ENCODE results near the gene PDZD8. TPM values are rescaled to one million over a fixed set of nuclear protein-coding genes. Genes with fewer than 3 reads are reported as not detected.

The PDZD8 gene
- polyA plus RNA-seq, 2 of the 4 experiments (the other 2 are of a cell fraction): 27.4 to 76.7 TPM

DNA sequence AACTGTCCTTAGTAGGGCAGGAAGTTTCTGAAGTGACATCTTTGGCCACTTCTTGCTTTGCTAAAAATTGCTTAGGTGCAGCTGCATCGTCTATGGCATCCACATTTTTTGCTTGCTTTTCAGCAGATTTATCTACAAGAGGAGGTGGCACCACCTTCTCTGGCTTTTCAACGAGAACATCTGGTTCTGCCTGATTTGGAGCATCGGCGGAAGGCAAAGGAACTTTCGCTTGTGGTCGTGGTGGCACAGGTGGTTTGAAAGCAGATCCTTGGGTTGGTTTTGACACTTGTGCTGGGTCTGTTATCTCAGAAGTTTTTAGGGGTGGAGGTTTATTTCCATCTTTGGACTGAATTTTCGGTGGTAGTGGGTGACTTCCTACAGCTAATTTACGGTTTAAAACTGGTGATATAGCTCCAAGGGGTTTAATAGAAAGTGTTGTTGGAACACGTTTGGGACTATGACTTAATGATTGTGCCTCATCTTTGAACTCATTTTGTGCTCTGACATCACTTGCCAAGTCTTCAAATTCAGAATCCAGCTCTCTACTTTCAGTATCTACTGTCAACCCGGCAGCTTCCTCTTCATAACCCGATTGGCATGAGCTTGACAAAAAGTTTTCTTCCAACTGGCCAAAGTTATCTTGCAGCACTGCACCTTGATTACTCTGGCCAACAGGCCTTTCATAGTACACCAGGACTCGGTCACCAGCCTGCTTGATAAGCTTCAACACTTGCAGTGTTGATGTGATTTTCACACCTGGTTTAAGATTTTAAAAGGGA, 90.3 kb downstream of the PDZD8 start:
- ATAC-seq (no peak), FAIRE-seq (no peak), DNase-seq (ENCODE audit: low read depth in 1 of 2, low spot score in 1 of 2) (no peak)
- H3K27ac ChIP-seq: no peak overlapping the region
- H3K4me3 ChIP-seq: no peak overlapping the region
- no peak overlapping the region for H3K4me2 ChIP-seq
- TF ChIP-seq, protein P1, sequence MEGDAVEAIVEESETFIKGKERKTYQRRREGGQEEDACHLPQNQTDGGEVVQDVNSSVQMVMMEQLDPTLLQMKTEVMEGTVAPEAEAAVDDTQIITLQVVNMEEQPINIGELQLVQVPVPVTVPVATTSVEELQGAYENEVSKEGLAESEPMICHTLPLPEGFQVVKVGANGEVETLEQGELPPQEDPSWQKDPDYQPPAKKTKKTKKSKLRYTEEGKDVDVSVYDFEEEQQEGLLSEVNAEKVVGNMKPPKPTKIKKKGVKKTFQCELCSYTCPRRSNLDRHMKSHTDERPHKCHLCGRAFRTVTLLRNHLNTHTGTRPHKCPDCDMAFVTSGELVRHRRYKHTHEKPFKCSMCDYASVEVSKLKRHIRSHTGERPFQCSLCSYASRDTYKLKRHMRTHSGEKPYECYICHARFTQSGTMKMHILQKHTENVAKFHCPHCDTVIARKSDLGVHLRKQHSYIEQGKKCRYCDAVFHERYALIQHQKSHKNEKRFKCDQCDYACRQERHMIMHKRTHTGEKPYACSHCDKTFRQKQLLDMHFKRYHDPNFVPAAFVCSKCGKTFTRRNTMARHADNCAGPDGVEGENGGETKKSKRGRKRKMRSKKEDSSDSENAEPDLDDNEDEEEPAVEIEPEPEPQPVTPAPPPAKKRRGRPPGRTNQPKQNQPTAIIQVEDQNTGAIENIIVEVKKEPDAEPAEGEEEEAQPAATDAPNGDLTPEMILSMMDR (IDR thresholded peaks at IDR 0.05): no peak
- TF ChIP-seq TFCP2L1 (CRISPR knock-in tag; IDR thresholded peaks at IDR 0.05) (no peak), RCOR1 (IDR thresholded peaks at IDR 0.05; ENCODE audit: low read depth, low read length) (no peak), FOXS1 (CRISPR knock-in tag; IDR thresholded peaks at IDR 0.05) (no peak), MAFK (IDR thresholded peaks at IDR 0.05; ENCODE audit: partially characterized antibody) (no peak), EP300 (IDR thresholded peaks at IDR 0.05) (no peak), HOXA7 (CRISPR knock-in tag; IDR thresholded peaks at IDR 0.05) (no peak), RFX5 (IDR thresholded peaks at IDR 0.05) (no peak), SREBF2 (IDR thresholded peaks at IDR 0.05) (no peak), JUNB (IDR thresholded peaks at IDR 0.05) (no peak), POLR2A (IDR thresholded peaks at IDR 0.05; ENCODE audit: low read length) (no peak), ESRRA (IDR thresholded peaks at IDR 0.05; ENCODE audit: borderline replicate concordance, low read length) (no peak), RARB (CRISPR knock-in tag; IDR thresholded peaks at IDR 0.05) (no peak), ZNF302 (CRISPR knock-in tag; IDR thresholded peaks at IDR 0.05) (no peak), CHD2 (IDR thresholded peaks at IDR 0.05; ENCODE audit: low read length, partially characterized antibody) (no peak), POLR2AphosphoS2 (conservative IDR thresholded peaks at IDR 0.05; ENCODE audit: low read length) (no peak), PHF8 (IDR thresholded peaks at IDR 0.05; ENCODE audit: borderline replicate concordance, low read depth) (no peak), RNF2 (IDR thresholded peaks at IDR 0.05; ENCODE audit: borderline replicate concordance, low read depth) (no peak)
- TF ChIP-seq, protein P2, sequence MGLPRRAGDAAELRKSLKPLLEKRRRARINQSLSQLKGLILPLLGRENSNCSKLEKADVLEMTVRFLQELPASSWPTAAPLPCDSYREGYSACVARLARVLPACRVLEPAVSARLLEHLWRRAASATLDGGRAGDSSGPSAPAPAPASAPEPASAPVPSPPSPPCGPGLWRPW (IDR thresholded peaks at IDR 0.05): no peak
- CTCF ChIA-PET: interaction anchor here (0.9 to 7.0 kb wide), 5 partner anchors 9 to 146 kb away, joined by 3 to 38 read pairs (median 4); no protein-coding TSS in a partner anchor
- H3K4me1 ChIP-seq: no peaks in the 10 kb centered on the region
- WGBS (ENCODE audit: missing lambda C conversion rate): 88% methylated on average over 12 of the region's 12 CpGs
- H3K9me3 ChIP-seq: no peaks in the 10 kb centered on the region
- POLR2A ChIA-PET: no interaction called here

DNA sequence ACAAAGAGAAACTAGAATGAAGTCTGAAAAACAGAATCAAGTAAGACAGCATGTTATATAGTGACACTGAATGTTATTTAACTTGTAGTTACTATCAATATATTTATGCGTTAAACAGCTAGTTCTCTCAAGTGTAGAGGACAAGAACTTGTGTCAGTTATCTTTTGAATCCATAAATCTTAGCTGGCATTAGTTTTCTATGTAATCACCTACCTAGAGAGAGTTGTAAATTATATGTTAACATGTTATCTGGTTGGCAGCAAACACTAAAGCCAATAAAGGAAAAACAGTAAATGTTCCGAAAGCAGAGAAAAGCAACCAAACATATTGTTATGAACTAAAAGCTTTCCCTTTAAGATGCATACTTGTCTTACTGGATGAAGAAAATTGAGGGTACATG, 97.6 kb downstream of the PDZD8 start:
- no peak for DNase-seq (ENCODE audit: low read depth in 1 of 2, low spot score in 1 of 2)
- Histone ChIP-seq H3K4me2 (no peak overlapping the region), H3K4me3 (no peak overlapping the region), H3K4me1 (no peaks in the 10 kb centered on the region), H3K27ac (no peak overlapping the region), H3K9me3 (no peaks in the 10 kb centered on the region)
- WGBS (ENCODE audit: missing lambda C conversion rate): 94% methylated on average over 2 of the region's 2 CpGs
- CTCF ChIA-PET: interaction anchor here (1.2 to 3.7 kb wide), 4 partner anchors 9 to 61 kb away, joined by 3 to 13 read pairs (median 4); no protein-coding TSS in a partner anchor
- ATAC-seq: no peak
- FAIRE-seq: peak; percentile 46
- POLR2A ChIA-PET: no interaction called here
- no peak for TF ChIP-seq ZFP36 (IDR thresholded peaks at IDR 0.05; ENCODE audit: borderline replicate concordance, partially characterized antibody)
- no peak for TF ChIP-seq EHMT2 (IDR thresholded peaks at IDR 0.05; ENCODE audit: low read depth)

DNA sequence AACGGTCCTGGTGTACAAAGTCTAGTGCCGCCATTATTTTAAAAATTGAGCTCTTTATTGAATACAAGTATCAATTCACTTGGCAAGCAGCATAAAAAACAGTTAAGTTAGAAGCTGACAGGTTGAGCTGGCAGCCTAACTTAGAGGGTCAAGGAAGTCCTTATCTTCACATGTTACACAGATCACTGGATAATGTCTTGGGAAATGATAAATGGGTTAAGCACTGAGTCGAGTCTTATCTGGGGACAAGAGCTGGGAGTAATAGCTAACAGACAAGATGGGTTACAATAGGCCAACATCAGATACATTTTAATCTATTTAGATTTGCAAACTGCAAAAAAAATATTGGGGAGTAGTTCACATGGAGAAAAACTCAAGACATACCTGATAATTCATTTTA, 100.1 kb downstream of the PDZD8 start:
- FAIRE-seq (no peak), ATAC-seq (no peak), DNase-seq (ENCODE audit: low read depth in 1 of 2, low spot score in 1 of 2) (no peak)
- Histone ChIP-seq H3K4me3 (no peak overlapping the region), H3K9me3 (no peaks in the 10 kb centered on the region), H3K27ac (no peak overlapping the region), H3K4me1 (peaks cover 10% of the 10 kb centered on the region), H3K4me2 (no peak overlapping the region)
- POLR2A ChIA-PET: no interaction called here
- TF ChIP-seq BHLHE40 (IDR thresholded peaks at IDR 0.05; ENCODE audit: low read depth, low read length) (no peak), TFCP2L1 (CRISPR knock-in tag; IDR thresholded peaks at IDR 0.05) (no peak), GATA3 (IDR thresholded peaks at IDR 0.05; ENCODE audit: borderline replicate concordance) (no peak), NFE2L2 (conservative IDR thresholded peaks at IDR 0.05; ENCODE audit: low read length) (no peak), JUNB (IDR thresholded peaks at IDR 0.05) (no peak), CBX8 (IDR thresholded peaks at IDR 0.05) (no peak), EP300 (IDR thresholded peaks at IDR 0.05) (no peak), ZSCAN20 (CRISPR knock-in tag; IDR thresholded peaks at IDR 0.05) (no peak), HOXB5 (CRISPR knock-in tag; IDR thresholded peaks at IDR 0.05) (no peak), TP53 (CRISPR knock-in tag; IDR thresholded peaks at IDR 0.05) (no peak), MAFK (IDR thresholded peaks at IDR 0.05; ENCODE audit: partially characterized antibody) (no peak), EHMT2 (IDR thresholded peaks at IDR 0.05; ENCODE audit: low read depth) (no peak), SREBF2 (IDR thresholded peaks at IDR 0.05) (no peak), MAZ (IDR thresholded peaks at IDR 0.05; ENCODE audit: borderline replicate concordance, low read depth, low read length) (no peak), RCOR1 (IDR thresholded peaks at IDR 0.05; ENCODE audit: low read depth, low read length) (no peak)
- TF ChIP-seq, protein P3, sequence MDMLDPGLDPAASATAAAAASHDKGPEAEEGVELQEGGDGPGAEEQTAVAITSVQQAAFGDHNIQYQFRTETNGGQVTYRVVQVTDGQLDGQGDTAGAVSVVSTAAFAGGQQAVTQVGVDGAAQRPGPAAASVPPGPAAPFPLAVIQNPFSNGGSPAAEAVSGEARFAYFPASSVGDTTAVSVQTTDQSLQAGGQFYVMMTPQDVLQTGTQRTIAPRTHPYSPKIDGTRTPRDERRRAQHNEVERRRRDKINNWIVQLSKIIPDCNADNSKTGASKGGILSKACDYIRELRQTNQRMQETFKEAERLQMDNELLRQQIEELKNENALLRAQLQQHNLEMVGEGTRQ (IDR thresholded peaks at IDR 0.05): no peak
- 87% methylated on average over 3 of the region's 3 CpGs for WGBS (ENCODE audit: missing lambda C conversion rate)
- CTCF ChIA-PET: interaction anchor here (0.6 to 1.9 kb wide), 6 partner anchors 10 to 656 kb away, joined by 3 to 10 read pairs (median 4); no protein-coding TSS in a partner anchor

All from A549 (cell line).